NCI-H345 treated with DMSO at 0.1 percent for 48 hours (cell line): Measurements from ENCODE around the gene CSGALNACT2.

Source experiments
- DNase-seq: peaks from one replicate; lab custom pipeline; 2025; ENCODE audit not compliant: unreplicated experiment; lab: John Stamatoyannopoulos, UW

Gene CSGALNACT2

GRCh38 chr10:43111921-43112607 lies 26.2 kb upstream of the CSGALNACT2 start:
- DNase-seq = no peak

DNA sequence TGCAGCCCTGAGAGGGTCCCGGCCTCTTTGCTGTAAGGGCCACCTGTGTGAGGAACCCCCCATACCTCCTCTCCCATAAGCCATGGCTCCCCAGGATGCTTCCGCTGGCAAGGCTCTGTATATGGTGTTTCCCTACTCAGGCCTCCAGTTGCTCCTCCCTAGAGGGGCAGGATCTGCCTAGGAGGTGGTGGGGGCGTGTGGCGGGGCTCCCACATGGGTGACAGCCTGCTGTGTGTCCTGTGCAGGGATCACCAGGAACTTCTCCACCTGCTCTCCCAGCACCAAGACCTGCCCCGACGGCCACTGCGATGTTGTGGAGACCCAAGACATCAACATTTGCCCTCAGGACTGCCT lies 25.7 kb upstream of the CSGALNACT2 start:
- DNase-seq = no peak

GRCh38 chr10:43113201-43114087 lies 24.8 kb upstream of the CSGALNACT2 start:
- DNase-seq = no peak

DNA sequence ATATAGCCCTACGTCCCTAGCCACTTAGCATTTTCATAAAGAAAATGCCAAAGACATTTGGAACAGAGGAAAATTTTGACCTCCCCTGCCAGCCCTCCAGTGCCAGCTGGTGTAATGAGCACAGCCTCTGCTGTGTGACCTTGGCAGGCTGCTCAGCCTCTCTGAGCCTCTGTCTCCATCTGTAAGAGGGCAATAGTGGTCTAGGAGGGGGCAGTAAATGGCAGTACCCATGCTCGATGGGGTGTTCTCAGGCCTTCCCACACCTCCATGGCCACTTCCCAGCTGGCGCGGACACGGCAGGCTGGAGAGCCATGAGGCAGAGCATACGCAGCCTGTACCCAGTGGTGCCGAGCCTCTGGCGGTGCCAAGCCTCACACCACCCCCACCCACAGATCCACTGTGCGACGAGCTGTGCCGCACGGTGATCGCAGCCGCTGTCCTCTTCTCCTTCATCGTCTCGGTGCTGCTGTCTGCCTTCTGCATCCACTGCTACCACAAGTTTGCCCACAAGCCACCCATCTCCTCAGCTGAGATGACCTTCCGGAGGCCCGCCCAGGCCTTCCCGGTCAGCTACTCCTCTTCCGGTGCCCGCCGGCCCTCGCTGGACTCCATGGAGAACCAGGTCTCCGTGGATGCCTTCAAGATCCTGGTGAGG lies 24.0 kb upstream of the CSGALNACT2 start:
- DNase-seq = no peak

- DNase-seq = no peak
Observed at GRCh38 chr10:43114743-43115611, 23.3 kb upstream of the CSGALNACT2 start.

- no peak for DNase-seq
Observed at GRCh38 chr10:43115881-43116595, 22.2 kb upstream of the CSGALNACT2 start.

- no peak for DNase-seq
Observed at GRCh38 chr10:43116596-43116995, 21.6 kb upstream of the CSGALNACT2 start.

DNA sequence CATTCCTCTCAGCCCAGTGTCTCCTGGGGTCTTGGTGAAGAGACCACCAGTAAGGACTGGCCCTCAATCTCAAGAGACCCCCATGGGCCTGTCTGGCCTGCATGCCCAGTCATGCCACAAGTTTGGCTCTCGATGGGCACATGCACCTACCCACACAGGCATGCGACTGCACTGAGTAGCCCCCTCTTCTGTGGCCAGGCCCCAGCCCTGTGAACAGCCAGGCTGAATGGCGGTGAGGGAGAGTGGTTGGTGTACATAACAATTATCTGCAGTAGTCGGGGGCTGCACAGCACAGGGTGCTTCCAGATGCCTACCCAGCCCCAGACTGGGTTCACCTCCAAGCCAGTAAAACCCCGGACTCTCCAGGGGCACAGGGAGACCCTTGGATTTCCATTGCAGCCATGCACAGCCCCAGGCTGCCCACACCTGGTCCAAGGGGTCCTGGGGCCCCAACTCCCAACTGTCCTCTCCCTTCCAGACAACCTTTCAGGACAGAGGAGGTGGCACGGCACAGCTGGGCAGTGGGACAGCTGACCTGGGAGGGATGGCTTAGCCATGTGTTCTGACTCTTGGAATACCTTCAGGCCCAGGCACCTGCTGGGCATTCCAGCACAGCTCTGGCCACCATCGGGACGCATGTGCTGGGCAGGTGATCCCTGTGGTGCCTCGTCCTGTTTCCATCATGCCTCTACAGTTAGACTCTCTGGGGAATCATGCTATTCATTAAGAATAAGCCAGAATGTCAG lies 21.0 kb upstream of the CSGALNACT2 start:
- DNase-seq = no peak

DNA sequence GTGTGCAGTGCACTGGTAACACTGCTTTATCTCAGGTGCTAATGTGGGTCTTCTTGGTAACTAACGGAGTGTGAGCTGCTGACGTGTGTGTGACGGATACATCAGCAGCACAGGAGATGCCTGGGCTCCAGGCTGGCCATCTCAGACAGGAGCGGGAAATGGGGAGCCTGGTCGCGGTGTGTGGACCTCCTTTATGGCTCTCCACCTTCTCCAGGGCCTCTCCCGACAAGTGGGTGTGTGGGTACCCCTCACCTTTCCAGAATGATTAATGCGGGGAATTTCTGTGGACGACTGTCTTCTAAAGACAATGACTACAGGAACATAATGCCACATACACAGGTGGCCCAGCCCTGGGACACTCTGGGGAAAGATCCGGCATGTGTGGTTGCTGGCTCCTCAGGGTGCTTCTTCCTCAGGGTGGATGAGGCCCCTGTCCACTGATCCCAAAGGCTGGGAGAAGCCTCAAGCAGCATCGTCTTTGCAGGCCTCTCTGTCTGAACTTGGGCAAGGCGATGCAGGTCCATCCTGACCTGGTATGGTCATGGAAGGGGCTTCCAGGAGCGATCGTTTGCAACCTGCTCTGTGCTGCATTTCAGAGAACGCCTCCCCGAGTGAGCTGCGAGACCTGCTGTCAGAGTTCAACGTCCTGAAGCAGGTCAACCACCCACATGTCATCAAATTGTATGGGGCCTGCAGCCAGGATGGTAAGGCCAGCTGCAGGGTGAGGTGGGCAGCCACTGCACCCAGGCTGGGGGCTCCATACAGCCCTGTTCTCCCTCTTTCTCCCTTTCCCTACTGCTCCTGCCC lies 20.3 kb upstream of the CSGALNACT2 start:
- no peak for DNase-seq

DNA sequence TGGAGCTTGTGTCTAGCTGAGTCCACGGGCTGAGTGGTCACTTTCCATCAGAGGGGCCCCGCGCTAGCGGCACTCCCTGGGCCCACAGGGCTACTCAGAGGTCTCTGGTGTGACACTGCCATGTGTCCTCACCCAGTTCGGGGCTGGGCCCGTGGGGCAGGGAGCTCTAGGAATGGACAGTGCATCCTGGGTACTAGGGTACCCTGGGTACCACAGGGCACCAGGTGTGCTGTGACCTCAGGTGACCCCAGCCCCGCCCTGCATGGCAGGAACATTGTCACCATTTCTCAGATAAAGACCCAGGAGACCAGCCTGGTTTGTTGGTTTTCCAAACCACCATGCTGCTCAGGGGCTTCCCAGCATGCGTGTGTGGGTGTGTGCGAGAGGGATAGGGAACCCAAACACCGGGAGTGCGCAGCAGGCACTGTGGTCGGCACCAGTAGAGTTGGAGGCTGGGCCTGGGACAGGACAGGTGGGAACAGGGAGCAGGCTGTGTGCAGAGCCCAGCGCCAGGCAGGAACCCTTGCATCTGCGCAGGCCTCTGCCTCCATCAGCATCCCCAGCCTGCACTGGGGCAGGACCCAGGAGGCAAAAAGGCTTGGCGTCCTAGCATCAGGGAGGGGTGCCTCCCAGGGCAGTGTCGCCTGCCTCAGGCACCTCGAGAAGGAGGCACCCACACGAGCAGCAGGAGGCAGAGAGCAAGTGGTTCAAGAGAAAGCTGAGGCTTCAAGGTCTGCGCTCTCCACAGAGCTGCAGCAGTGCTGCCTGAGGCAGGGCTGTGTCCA lies 19.4 kb upstream of the CSGALNACT2 start:
- no peak for DNase-seq

DNA sequence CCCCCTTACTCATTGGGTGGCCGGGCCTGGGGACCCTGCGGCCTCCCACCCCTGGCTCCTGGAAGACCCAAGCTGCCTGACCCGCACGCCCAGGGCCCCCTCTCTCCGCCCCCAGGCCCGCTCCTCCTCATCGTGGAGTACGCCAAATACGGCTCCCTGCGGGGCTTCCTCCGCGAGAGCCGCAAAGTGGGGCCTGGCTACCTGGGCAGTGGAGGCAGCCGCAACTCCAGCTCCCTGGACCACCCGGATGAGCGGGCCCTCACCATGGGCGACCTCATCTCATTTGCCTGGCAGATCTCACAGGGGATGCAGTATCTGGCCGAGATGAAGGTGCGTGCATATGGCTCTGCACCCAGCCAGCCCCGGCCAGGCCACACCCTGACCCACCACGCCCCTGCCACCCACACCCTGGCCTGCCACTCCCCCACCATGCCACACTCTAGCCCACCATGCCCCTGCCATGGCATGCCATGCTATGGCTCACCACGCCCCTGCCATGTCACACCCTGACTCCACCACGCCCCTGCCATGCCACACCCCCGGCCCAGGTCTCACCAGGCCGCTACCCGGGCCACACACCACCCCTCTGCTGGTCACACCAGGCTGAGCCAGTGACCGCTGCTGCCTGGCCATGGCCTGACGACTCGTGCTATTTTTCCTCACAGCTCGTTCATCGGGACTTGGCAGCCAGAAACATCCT lies 18.7 kb upstream of the CSGALNACT2 start:
- no peak for DNase-seq

DNA sequence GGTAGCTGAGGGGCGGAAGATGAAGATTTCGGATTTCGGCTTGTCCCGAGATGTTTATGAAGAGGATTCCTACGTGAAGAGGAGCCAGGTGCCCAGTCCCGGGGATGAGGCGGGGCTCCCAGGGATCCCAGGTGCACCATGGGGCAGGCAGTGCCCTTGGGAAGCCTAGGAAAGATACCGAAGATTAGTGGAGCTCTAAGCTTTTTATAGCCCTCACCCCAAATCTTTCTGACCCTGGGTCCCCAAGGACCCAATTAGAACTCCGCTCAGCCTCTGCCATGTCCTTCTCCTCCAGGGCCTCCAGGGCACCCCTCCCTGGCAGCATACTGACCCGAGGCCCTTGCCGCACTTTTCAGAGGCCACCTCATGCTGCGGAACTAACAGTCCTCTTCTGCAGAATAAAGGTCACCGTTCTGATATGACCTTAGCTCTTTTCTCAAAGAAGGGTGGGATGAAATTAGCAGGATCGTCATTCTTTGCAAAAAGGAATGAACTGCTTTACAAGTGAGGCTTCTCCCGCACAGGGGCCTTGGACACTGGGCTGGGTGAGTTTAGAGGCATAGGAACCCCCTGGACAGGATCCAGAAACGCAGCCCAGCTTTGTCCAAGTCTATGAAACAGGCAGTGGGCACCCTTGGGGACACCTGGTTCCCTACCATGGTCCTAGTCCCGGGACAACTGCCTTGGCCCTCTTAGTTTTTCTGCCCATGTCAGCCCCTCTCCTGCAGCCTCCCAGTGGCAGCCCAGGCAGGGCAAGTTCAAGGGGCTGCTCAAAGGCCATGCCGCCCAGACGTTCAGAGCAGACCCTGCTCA lies 17.9 kb upstream of the CSGALNACT2 start:
- no peak for DNase-seq

- DNase-seq = no peak
Observed at GRCh38 chr10:43120929-43121314, 17.3 kb upstream of the CSGALNACT2 start.

- DNase-seq = no peak
Observed at GRCh38 chr10:43121444-43121843, 16.8 kb upstream of the CSGALNACT2 start.

GRCh38 chr10:43122096-43122495 lies 16.1 kb upstream of the CSGALNACT2 start:
- no peak for DNase-seq

DNA sequence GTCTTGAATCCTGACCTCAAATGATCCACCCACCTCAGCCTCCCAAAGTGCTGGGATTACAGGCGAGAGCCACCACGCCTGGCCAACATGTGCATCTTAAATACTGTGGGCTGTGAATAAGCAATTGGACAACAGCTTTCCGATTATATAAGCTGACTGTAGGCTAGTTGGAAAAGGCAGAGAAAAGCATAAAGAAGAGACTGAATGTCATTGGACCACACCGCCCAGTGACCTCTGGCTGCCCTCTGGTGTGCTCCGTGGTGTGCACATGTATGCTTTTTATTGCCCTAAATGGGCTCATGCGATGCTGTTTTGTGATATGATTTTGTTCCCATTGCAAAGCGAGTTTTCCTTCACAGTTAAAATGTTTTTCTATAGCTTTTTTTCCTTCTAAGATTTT lies 15.4 kb upstream of the CSGALNACT2 start:
- DNase-seq = no peak
